Right forelimb (tissue), 1 donor: Measurements from ENCODE around the gene VPREB3.
A peak's percentile ranks its signal among the peaks of the same experiment; 100 is the strongest.
"Not testable (repeated sequence)": the region's sequence is repeated elsewhere in the genome, so short reads cannot be mapped to it uniquely, and the experiment has no call there.

Source experiments
- DNase-seq: peaks from one replicate; pipeline ENCODE4 v3.0.0-alpha.2; 2018

Gene VPREB3

DNA sequence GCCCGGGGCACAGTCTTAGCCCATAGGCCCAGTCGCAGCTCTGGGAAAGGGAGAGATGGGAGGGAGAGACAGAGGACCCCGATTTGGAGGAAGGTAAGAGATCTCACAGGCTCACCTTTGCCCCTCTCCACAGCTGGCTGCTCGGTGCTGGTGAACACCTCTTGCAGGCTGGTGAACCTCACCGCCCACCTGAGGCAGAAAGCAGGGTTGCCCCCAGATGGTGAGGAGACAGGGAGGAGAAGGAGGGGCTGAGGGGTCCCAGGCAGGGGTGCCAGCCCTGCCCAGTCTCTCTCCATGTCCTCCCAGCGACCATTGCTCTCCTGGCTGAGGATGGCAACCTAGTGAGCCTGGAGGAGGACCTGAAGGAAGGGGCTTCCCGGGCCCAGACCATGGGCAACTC lies 9.7 kb upstream of the VPREB3 start:
- DNase-seq = no peak

DNA sequence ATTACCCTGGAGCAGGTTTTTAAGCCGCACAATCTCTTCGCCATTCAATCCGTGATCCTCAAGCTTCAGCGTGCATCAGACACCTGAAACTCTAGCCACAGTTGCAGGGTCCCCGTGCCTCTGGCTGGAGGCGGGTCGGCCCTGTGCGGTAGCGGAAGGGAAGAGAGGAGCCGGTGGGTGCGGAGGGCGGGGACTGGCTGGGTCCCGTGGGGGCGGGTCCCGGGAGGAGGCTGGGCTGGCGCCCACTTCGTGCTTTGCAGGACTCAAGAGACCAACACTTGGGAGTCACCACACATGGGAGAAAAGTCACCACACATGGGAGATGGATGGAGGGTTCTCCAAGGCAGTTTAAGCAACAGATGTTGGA lies 9.3 kb upstream of the VPREB3 start:
- no peak for DNase-seq

DNA sequence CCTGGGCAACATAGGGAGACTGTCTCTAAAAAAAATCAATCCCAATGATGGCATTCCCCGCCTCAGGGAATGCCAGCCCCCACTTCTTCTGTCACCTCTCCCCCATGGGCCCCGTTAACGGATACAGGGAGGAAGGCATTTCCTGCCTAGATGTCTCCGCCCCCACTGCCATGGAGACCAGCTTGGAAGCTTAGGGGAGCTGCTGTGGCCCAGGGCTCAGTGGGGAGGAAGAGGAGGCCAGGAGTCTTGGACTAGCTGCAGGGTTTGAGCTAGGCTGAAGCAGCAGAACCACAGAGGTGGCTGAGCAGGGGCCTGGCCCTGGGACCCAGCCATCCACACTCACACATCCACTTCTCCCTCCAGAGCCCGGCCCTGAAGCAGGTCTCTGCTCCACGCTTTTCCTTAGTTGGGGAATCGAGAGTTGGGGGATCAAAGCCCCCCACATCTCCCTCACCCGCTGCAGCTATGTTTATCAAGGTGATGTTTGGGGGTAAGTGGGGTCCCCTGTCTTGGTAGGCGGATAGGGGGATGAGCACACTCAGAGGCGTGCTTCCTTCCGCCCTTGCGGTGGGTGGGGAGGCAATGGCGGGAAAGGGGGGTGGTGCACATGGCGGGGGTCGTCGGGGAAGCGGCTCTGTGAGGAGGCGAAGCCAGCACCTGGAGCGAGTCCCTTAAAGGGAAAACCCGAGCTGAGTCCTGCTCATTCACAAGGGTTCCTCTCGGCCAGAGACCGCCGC lies 8.8 kb upstream of the VPREB3 start, which contains the start of gene C22orf15:
C22orf15 (plus strand) TSS at position 149 of the 737 bp plus-strand sequence; CDS start at position 466, 317 bp downstream.
- no peak for DNase-seq

DNA sequence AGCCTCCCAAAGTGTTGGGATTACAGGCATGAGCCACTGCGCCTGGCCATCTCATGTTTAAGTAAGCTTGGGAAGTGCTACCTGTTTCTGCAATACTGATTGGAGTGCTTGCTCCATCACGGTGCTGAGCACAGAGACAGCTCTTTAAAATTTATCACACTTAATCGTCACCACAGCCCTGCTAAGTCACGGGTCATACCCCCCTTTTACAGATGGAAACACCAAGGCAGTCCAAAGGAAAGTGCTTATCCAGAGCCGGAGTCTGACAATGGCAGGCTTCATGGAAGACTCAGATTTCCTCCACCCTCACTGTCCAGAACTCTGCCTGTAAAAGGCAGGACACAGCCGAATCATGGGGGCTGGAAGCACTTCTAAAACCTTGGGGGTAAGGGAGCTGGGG lies 5.8 kb upstream of the VPREB3 start:
- no peak for DNase-seq

DNA sequence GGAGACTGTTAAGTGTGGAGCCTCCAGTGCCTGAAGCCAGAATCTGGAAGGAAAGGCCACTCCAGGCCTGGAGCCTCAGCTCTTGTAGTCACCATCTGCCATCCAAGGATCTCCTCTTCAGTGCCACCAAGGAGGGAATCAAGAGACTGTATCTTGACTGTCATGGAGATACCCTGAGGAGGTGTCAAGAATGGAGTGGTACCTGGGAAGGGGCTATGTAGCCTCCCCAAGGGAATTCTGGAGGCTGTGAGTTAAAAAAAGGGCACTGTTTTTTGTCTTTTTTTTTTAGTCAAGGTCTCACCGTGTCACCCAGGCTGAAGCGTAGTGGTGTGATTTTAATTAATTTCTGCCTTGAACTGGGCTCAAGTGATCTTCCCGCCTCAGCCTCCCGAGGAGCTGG lies 5.3 kb upstream of the VPREB3 start:
- DNase-seq = no peak

DNA sequence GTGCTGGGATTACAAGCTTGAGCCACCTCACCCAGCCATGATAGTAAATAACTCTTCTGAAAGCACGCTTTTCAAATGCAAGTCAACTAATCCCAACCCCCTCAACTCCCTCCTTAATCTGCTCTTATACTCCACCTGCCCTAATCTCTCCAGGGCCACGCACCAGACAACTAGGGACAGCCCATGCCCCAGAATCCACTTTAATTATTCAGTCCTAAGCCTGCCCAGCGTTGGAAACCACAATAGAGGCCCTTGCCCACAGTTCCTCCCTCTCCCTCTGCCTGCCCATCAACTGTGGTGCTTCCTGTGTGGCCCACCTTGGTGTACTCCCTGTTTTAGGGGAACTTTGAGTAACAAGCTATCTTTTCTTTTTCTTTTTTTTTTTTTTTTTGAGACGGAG lies 2.7 kb upstream of the VPREB3 start:
- DNase-seq = no peak

DNA sequence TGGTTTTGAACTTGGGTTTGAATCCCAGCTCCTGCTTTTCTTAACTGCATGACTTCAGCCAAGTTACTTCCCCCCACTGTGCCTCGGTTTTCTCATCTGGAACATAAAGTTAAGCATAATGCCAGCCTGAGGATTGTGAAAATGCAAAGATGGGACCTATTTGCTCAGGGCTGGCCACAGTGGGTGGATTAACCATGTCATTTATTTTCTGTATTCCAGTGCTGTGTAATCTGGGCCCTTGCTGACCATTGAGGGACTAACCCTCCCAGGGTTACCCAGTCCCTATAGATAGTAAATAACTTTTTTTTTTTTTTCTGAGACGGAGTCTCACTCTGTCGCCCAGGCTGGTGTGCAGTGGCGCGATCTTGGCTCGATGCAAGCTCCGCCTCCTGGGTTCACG lies 1.5 kb upstream of the VPREB3 start:
- no peak for DNase-seq

DNA sequence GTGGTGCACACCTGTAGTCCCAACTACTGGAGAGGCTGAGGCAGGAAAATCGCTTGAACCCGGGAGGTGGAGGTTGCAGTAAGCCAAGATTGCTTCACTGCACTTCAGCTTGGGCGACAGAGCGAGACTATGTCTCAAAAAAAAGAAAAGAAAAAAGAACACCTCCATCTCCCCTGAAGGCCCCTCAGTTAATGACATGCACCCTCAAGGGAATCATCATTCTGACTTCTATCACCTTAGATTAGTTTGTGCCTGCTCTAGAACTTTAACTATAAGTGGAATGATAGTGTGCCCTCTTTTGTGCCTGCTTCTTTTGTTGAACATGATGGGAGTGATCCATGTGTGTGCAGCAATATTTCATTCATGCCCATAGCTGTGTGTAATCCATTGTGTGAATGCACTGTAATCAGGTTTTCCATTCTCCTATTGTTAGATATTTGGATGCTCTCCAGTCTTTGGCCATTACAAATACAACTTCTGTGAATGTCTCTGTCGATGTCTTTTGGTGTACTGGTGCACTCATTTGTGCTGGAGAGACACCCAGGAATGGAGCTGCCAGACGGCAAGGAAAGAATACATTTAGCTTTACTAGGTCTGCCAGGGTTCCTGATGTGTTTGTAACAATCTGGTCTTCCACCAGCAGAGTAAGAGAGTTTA lies 883 bp upstream of the VPREB3 start:
- DNase-seq = no peak

DNA sequence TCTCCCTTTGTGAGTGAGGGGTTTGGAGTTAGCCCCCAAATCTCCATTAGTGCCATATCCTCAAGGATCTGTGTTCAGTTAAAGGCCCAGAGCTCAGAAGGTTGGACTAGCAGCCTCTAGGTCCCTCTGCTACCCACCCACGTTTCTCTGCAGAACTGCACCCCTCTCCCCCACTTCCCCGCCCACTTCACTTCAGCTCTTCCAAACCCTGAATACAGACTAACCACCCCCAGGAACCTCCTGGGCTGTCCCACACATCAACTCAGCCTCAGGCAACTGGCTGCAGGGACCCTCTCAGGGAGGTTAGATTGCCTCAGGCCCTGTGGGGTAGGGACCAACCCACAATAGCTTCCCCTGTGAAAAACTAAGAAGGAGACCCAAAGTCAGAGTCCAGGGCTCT lies 840 bp downstream of the VPREB3 start:
- no peak for DNase-seq

DNA sequence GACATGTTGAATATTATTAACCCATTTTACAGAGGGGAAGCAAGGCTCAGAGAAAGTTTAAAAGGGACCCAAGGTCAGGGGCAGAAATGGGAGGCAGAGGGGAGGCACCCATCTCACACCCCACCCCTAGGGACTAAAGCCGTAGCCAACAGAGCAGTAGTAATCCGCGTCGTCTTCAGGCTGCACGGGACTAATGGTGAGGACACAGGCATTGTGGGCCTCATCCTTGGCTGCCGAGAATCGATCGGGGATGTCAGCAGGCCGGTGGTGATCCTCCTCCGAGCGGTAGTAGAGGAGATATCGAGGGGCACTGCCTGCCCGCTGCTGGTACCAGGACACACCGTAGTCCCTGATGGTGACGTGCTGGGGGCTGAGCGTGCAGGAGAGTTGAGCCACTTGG lies 1.5 kb downstream of the VPREB3 start:
- no peak for DNase-seq

DNA sequence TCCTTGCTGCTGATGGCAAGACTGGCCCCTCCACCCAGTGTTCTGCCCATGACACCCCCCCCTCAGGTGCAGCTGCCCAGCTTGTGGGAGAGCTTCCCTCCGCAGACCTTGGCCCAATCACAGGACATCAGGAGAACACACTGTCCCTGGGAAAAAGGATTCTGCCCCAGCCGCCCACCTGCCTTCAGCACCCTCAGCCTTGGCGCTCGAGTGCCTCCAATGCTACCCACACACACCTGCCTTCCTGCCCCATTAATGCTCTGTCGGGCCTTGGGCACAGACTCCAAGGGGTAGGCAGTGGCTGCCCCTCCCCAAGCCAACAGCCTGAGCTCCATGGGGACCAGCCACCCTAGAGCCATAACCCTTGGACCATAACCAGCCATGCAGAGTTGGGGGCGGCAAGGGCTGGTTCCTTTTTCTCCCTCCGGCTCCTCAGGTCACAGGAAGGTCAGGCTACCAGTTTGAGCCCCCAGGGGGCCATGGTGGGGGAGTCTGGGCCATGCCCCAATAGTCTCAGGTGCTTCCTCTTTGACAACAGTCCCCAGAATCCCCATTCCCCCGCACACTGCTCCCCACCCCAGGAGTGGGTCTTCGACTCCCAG lies 2.0 kb downstream of the VPREB3 start:
- DNase-seq = no peak

DNA sequence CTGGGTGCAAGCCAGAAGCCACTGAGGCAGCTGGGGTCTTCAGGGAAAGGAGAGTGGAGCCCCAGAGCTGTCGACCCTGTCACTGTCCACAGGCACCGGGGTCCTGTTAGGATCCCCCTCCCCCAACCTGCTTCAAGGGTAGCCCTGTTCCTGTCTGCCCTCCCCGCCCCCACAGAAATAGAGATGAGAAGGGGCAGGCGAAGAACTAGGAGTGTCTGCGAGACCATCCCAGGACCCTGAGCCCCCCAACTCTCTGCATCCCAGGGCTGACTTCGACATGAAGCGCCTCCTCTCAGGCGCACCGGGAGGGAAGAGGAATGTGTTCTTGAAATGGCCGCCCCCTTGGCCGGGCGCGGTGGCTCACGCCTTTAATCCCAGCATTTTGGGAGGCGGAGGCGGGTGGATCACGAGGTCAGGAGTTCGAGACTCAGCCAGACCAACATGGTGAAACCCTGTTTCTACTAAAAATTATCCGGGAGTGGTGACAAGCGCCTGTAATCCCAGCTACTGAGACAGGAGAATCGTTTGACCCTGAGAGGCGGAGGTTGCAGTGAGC lies 2.7 kb downstream of the VPREB3 start:
- no peak for DNase-seq

DNA sequence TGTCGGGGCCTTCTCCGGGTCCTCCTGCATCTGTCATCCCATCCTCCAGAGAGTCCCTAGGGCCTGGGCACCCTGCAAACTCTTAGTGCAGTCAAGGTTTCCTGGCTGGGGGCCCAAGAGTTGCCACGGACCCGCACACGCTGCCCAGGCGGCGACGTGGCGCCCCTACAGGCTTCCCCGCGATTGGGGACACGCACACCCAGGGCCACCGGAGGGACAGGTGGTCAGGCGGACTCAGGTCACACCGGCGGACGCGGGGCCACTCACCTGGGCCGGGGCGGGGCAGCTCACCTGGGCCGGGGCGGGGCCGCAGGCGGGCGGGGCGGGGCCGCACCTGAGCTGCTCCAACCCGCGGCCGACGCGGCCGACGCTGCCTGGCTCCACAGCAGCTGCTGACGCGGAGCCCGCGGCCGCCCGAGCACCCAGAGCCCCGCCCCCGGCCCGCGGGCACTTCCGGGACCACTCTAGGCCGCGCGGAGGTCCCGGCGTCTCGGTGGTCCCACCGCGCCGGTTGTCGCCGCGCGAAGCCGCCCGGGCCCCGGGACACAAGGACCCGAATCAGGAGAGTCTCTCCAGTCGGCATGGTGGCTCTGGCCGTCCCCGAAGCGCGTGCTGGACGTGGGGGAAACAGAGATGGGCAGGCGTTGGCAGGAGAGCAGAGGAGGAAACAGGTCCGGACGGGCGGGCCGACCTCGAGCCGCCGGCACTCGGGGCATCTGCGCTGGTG lies 3.3 kb downstream of the VPREB3 start, which contains the start of gene ZNF70:
ZNF70 (minus strand) TSS at position 399 of the 727 bp plus-strand sequence. CDS start 5,972 bp downstream, outside the sequence.
- DNase-seq = peak; percentile 92

DNA sequence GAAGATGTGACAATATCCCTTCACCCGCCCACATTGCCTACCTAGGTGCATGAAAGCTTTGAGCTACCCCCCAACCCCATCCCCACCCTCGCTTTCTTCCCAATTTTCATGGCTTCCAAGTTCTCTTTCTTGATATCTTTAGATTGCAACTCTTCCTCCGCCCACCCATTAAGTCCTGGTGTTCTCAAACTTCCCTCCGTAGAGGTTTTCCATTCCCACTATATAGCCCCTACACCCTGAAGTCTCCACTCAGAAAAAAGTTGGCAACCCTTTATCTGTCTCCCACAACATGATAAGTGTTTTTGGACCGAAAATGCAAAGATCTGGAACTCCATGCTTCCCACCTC lies 3.9 kb downstream of the VPREB3 start:
- peak; percentile 64 for DNase-seq

DNA sequence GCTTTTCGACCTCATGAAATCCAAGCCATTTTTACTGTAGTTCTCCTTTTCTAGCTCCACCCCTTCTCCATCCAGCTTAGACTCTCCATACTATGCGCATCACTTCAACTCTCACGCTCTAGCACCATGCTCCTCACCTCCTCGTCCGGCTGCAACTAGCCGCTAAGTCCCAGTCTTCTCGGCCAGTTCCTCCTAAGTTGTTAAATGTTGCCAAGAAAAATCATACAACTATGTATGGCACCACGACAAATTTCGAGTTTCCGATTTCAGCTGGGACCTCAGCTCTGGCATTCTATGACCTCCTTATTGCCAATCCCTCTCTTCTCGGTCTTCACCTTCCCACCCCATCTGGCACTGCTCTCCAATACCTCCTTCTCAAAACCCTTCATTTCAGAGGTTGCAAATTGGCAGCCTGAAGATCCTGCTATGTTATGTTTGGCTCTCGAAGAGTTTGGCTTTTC lies 4.4 kb downstream of the VPREB3 start:
- peak; percentile 68 for DNase-seq

DNA sequence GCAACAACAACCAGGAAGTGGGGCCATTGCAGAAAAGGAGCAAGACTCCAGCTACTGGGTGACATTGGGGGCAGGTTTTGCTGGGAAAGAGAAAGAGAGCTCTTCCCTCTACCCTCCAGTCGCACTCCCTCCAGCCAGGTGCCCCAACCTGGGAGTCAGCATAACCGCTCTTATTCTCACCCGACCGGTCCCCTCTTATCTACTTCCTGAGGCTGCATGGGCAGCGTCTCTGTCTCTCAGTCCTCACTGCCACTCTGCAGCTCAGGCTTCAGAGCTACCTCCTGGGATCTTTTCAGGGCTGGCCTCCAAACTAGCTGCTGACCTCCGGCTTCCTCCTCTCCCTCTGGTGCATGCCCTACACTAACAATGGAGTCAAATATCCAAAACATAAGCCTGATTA lies 8.4 kb downstream of the VPREB3 start:
- no peak for DNase-seq

DNA sequence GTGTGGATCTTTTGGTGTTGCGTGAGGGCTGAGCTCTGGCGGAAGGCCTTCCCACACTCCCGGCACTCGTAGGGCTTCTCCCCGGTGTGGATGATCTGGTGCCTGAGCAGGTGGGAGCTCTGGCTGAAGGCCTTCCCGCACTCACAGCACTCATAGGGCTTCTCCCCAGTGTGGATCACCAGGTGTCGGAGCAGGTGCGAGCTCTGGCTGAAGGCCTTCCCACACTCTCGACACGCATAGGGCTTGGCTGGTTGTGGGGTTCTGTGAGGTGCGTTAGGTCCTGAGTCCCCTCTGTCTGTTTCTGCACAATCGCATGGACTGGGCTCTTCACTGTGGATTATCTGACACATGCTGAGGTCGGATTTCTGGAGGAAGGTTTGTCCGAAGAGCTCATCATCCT lies 9.7 kb downstream of the VPREB3 start:
- DNase-seq = no peak

DNA sequence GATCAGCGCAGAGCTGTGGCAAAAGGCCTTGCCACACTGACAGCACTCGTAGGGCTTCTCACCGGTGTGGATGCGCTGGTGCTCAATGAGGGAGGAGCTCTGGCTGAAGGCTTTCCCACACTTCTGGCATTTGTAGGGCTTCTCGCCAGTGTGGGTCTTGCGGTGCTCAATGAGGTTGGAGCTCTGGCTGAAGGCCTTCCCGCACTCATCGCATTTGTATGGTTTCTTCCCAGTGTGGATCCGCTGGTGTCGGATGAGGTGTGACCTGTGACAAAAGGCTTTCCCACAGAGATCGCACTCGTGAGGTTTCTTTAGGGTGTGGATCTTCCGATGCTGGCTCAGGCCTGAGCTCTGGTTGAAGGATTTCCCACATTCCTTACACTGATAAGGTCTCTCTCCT lies 10.2 kb downstream of the VPREB3 start:
- DNase-seq = no peak

DNA sequence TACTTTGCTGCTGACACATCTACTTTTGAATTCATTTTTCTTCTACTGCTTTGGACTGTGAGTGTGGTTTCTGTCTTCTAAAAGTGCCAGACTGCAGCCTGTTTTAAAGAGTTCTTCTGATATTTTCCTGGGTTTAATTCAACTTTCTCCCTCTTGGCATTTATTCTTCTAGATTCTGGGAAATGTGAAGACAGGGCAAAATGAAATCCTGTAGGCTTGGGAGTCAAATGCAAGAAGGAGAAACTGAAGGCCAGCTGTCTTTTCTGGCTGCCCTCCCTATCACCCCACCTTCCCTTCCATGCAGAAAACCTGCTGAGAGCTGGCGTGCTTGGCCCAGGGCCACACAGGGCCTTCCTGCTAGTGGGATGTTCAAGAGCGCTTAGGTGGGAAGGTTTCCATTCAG lies 10.9 kb downstream of the VPREB3 start:
- DNase-seq = peak; percentile 81

DNA sequence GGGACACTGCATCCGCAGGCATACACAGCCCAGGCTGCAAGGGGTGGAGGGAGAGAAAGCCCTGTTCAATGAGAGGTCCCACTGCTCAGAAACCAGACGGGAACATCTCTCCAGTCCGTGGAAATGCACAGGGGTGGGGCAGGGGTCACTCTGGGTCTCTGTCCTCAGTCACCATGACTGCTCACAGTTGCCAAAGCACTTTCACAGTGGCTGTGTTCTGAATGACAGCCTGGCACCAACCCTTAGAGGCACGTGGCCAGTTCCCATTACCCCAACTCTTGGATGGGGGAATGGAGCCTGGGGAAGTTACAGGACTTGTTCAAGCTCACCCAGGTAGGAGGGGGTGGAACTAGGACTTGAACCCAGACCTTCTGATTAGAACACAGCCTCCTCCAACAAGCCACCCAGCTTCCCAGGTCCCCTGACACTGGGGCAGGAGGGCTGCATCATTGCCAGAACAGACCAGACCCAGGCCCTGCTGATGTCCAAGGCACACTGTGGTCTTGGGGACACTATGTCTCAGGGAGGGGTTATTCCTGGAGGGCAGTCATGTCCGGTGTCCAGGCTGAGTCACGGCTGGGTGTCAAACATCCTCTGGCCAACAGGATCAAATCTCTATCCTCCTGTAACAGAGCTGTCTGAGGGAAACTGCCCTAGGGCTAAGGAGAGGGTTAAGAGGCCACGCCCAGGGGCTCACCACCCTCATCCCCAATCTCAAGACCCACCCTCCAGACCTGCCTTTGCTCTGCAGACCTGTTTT lies 11.5 kb downstream of the VPREB3 start:
- no peak for DNase-seq

DNA sequence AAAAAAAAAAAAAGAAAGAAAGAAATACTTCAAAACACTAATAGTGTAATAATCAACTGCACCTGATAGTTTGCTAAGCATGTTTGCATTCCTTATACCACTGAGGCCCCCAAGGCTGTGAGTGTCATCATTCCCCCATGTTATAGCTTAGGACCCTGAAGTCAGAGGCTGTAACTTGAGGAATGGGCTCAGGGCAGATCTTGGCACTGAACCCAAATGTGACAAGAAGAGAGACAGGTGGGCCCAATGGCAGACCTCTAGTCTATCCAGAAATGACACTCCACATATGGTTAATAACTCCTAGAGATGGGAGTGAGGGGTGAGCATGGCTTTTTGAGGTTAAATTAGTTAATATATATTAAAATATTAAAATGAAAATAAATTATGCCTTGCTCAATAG lies 16.5 kb downstream of the VPREB3 start:
- DNase-seq = no peak

DNA sequence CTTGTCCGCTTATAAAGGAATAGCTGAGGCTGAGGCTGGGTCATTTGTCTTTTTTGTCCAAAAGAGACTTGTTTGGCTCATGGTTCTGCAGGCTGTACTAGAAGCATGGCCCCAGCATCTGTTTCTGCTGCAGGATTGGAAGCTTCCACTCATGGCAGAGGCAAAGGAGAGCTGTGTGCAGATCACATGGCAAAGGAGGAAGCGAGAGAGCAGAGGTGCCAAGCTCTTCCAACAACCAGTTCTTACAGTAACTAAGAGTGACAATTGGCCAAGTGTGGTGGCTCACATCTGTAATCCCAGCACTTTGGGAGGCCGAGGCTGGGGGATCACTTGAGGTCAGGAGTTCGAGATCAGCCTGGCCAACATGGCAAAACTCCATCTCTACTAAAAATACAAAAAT lies 26.1 kb downstream of the VPREB3 start:
- not testable (repeated sequence) for DNase-seq
